ENCODE data around the gene CALCB.
"Not testable (repeated sequence)": the region's sequence is repeated elsewhere in the genome, so short reads cannot be mapped to it uniquely, and the experiment has no call there.

Gene CALCB, protein sequence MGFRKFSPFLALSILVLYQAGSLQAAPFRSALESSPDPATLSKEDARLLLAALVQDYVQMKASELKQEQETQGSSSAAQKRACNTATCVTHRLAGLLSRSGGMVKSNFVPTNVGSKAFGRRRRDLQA

GRCh38 chr11:15073361-15074205 lies at the start of gene CALCB:
CALCB (plus strand) TSS chr11:15073593; CDS start chr11:15074719, 1,126 bp downstream.
- DNase-seq (ENCODE audit: low spot score): peak; percentile 18

GRCh38 chr11:15027011-15027410 lies 46.4 kb upstream of the CALCB start:
- no peak for DNase-seq (ENCODE audit: low spot score)

GRCh38 chr11:15027956-15028355 lies 45.4 kb upstream of the CALCB start:
- DNase-seq (ENCODE audit: low spot score): no peak

DNA sequence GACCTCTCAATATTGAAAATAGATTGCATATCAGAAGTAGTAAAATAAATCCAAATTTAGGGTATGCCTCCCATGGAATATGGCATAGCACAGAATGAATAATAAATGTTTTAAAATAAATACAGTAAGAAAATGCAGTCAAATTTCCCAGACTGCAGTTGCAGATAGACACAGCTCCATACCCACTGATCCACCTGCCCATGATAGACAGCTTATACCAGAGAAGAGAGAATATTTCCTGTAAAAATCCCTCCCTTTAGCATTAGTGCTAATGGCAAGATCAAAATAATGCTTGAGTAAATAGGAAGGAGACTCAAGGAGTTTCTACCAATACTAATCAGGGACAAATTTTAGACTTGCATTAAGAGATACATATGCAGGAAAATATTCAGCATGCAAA lies 45.0 kb upstream of the CALCB start:
- DNase-seq (ENCODE audit: low spot score): no peak

DNA sequence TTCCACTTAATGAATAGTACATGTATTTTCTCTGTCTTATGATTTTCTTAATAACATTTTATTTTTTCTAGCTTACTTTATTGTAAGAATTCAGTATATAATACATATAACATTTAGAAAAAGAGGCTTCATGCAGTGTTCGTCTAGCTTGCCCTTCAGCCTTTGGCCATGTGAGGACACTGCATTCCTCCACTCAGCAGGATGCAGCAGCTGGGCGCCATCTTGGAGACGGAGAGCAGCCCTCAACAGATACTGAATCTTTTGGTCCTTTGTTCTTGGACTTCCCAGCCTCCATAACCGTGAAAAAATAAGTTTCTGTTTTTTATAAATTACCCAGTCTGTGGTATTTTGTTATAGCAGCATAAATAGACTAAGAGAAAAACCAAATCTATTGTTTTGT lies 41.4 kb upstream of the CALCB start:
- not testable (repeated sequence) for DNase-seq (ENCODE audit: low spot score)

DNA sequence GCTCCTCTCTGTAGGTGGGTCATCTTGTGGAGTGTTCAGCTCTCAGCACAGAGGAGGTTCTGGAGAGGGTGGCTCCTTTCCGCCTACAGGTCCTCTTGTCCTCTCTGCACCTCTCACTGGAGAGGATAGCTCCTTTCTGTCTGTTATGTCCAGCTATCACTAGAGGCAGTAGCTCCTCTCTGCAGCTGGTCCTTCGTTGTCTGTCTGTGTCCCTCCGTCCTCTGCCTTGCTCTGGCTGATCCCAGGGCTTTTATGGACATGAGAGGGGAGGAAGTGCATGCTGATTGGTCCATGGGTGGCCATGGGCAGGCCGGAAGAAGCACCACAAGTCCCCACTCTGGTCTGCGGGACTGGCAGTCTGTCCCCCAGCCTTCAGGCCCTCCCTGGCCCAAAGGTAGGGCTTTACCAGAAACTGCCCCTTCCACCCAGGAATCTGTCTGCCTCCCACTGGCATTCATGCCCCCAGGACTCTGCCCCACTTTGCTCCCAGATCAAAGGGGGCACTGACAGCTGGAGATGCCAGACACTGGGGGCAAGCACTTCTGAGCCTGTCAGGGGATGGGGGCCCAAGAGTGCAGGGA lies 38.6 kb upstream of the CALCB start:
- DNase-seq (ENCODE audit: low spot score): no peak

DNA sequence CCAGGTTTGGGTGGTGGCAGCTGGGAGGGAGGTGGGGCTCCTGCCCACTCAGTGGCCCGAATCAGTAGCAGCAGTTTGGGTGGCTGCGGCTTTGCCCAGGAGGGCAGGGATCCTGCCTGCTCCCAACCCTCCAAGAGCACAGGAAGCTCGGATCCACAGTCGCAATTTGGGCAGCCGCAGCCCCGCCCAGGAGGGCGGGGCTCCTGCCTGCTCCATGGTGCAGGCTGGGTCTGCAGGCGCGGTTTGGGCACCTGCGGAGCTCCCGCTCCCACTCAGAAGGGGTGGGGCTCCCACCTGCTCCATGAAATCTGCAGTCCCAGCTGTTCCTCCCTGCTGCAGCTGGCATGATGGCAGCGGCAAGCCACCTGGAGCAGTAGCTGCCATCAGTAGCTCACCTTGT lies 38.1 kb upstream of the CALCB start:
- no peak for DNase-seq (ENCODE audit: low spot score)

DNA sequence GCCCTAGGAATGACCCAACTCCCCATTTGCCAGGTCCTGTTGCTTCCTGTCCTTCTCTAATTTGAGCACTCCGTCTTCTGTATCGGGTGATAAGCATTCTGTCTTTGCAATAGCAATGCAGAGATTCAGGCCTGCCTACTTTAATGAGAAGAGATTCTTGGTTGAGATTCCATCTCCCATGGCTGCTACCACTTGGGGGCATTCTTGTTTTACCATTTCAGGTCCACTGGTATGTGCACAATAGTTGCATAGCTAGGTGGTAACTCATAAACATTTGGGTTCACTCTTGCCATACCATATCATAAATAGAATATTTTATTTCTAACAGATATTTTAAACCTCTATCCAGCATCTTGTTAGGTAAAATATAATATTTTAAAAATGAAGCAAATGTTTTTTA lies 34.4 kb upstream of the CALCB start:
- DNase-seq (ENCODE audit: low spot score): no peak

DNA sequence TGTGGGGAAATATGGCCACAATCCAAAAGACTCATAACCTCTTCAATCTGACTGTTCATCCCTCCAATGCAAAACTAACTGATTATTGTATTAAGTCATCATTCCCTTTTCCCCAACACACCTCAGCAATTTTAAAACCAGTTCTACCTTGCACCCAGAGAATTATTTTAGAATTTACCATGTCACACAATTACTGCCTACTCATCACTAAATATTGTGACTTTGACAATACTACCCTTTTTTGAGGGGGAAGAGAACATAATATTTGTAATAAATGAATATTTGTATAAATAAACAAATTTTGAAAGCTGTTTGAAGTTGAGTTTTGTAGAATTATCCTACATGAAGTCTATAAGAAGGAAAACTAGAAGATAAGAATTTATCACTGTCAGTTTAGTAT lies 28.2 kb upstream of the CALCB start:
- DNase-seq (ENCODE audit: low spot score): no peak

- no peak for DNase-seq (ENCODE audit: low spot score)
These were observed 27.5 kb upstream of the CALCB start for GRCh38 chr11:15045891-15046290.

- not testable (repeated sequence) for DNase-seq (ENCODE audit: low spot score)
These were observed 26.7 kb upstream of the CALCB start for GRCh38 chr11:15046673-15047072.

DNA sequence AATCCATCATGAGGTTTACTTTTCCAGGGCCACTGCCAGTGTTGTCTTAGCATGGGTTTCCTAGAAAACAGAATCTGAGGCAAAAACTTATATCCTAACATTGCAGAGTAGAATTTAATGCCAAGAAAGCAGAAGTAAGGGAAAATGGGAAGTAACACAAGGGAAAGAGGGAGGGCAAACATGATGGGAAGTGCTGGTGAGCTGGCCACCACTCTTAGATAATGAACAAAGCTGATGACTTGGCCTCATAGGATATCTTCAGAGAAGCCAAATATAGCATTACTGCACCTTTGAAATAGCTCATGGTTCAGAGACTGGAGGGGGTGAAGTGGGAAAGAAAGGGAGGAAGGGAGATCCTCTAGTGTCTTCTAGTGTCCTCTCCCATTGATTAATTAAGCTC lies 24.8 kb upstream of the CALCB start:
- no peak for DNase-seq (ENCODE audit: low spot score)

DNA sequence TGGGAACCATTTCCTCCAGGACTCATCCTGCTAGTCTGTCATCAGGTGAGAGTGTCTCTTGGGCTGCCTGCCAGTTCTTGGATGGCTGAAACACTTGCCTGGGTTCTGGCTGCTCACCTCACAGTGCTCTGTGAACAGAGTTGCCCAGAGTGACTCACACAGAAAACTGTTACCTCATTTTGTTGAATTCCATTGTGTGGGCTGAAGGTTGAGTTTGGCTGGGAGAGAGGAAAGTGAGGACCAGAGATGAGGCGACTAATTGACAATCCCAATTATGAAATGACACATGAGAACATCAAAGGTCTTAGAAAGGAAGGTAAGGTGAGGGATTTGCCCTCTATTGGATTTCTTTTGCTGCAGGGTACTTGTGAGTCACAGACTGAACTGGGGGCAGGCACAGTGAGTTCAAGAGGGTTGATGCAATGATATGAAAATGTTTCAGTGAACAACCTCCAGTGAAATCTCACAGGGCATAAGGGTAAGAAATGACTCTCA lies 20.2 kb upstream of the CALCB start:
- DNase-seq (ENCODE audit: low spot score): no peak

DNA sequence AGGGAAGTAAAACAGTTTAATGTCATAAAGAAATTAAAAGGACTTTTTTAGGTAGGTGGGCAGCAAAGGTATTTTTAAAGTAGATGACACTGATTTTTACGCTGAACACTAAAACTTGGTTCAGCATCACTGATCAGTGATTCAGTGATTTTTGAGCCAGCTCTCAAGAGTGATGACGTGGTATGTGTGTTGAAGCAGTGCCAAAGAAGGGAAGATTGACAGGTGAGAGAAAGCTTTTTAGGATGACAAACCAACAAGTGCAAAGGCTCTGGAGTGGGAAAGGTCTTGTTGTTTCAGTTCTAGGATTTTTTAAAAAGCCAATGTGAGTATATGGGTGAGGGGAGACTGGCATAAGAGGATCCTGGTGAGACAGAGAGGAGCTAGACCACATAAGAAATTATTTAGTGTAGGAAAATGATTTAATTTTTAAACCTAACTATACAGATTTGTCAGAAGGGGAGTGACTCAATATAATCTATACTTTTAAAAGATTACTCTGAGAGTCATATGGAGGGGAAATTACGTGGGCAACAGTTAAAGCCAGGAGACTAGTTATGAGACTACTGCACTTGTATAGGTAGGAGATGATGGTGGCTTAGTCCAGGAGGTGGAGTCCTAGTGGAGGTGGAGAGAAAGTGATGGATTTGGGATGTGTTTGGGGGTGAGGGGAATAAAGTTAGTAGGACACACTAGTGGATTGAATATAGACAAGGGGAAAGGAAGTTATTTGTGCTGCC lies 17.6 kb upstream of the CALCB start:
- no peak for DNase-seq (ENCODE audit: low spot score)

DNA sequence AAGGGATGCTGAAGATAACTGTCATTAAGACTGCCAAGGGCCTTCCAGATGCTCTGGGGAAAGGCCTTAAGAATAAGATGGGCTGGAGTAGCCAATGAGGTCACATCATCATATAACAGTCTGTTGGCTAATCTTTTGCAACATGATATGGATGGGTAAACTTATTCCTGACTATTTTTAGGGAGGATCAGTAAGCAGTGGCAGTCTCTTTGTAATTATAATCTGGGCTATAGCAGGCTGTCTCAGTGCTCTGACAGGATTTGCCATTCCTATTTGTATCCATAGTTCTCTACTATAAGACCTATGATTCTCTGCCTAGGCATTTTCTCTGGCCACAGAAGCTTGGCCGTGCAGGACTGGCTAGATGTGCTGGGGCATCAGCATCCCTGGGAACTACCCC lies 16.1 kb upstream of the CALCB start:
- no peak for DNase-seq (ENCODE audit: low spot score)

DNA sequence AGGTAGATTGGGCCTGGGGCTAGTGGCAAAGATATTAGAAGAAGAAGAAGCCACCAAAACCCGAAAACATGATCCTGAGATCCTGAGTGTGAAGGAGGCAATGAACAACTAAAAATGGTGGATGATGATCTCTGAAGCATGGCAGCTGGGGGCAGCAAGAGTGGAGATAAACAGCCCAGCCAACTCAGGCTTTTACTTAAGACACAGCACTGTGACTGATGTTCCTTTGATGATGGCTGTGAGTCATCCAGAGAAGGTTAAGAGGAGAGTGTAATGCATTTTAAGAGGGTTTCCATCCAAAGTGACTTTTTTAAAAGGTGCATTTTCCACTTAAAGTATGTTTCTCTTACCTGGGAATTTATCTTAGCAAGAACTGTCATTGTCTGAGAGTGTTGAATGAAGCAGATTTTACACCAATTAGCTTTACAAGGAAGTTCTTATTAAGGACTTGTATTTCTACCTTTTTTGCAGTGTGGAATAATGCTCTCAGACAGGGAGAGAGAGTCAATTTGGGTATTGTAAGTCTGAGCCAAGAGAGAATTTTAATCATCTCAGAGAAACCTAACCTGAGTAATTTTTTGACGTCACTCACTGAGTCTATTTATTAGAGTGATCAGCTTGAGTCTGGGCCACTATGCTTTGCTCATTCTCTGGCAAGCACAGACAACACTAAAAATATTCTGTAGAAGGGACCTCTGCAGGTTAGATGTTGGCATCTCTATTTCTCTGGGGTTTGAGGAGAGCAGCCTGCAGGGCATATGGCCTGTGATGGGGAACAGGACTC lies 14.1 kb upstream of the CALCB start:
- no peak for DNase-seq (ENCODE audit: low spot score)

DNA sequence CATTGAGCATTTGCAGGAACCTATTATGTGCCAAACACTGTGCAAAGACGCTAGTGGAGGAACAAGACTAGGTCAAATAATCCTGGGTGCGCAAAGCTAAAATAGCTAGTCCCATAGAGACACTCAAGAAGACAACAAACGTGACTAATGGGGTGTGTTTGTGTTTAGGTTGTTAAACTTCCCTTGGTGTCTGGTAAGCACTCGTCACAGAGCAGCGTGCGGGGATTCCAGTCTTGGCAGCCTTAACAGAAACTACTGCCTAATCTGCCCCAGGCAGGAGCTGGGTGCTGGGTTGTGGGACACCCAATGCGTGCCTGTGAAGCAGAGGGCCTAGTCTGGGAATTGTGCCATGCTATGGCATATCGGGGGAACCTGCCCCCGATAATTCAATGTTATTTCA lies 10.8 kb upstream of the CALCB start:
- DNase-seq (ENCODE audit: low spot score): no peak

DNA sequence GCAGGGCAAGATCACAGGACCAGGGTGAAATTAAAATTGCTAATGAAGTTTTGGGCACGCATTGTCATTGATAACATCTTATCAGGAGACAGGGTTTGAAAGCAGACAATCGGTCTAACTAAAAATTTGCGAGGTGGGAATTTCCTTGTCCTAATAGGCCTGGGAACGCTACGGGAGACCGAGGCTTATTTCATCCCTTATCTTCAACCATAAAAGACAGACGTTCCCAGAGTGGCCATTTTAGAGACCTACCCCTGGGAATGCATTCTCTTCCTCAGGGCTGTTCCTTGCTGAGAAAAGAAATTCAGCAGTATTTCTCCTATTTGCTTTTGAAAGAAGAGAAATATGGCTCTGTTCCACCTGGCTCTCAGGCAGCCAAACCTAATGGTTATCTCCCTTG lies 3.6 kb upstream of the CALCB start:
- not testable (repeated sequence) for DNase-seq (ENCODE audit: low spot score)

- DNase-seq (ENCODE audit: low spot score): no peak
These were observed 1.7 kb upstream of the CALCB start for GRCh38 chr11:15071556-15072255.

DNA sequence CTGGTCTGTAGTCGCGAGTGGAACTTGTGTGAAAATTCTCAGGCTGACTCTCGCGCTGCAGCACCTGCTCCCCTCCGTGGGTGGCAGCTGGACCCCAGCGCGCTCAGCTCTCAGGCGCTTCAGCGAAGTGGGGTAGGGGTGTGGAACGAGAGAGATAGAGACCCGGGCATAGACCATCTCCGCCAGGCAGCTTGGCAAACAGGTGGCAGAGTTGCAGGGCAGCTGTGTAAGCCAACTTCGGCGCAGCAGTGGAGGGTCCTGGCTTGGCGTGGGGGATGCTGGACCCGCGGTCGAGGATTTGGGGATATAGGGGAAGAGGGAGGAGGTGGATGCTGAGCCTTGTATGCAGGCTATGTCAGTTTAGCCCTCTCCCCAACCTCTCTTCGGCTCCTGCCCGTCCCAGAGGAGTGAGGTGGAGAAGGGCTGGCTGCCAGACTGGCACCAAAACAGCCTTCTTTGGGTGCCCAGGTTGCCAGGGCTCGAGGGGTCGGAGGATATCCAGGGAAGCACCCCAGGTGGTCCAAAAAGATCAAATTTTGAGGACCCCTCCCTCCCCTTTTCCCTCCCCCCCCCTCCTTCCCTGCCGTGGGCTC lies 746 bp upstream of the CALCB start:
- no peak for DNase-seq (ENCODE audit: low spot score)

Data from cerebellar cortex (tissue), 1 donor.